ENCODE measurements around the gene CSRP1.

GRCh38 chr1:201475130-201475529 is 31.8 kb downstream of the CSRP1 start:
- TF ChIP-seq POLR2AphosphoS5 (IDR thresholded peaks at IDR 0.05) (no peak), CTCF (IDR thresholded peaks at IDR 0.05; ENCODE audit: poor library complexity, severe bottlenecking) (no peak), RAD21 (conservative IDR thresholded peaks at IDR 0.05) (no peak), EP300 (conservative IDR thresholded peaks at IDR 0.05; ENCODE audit: poor library complexity, severe bottlenecking) (no peak), EZH2 (IDR thresholded peaks at IDR 0.05; ENCODE audit: borderline replicate concordance, insufficient read depth, low read length, poor library complexity, severe bottlenecking) (no peak), TAF1 (IDR thresholded peaks at IDR 0.05; ENCODE audit: low read depth) (no peak), REST (IDR thresholded peaks at IDR 0.05; ENCODE audit: borderline replicate concordance) (no peak)
